Activated naive CD4-positive, alpha-beta T cell treated with anti-CD3 and anti-CD28 coated beads, Interleukin-2, amount 50 U/mL, for 16 hours (primary cell): Measurements from ENCODE around the gene GBA3.

ENCODE experiments used
- DNase-seq: peaks from one replicate; pipeline ENCODE4 v3.0.0-alpha.2; 2020

Gene GBA3

GRCh38 chr4:22692736-22693135 lies at the start of gene GBA3:
GBA3 (plus strand) TSS chr4:22692937.
- DNase-seq, result no peak

- DNase-seq, result no peak
Observed at GRCh38 chr4:22643952-22644351, 48.8 kb upstream of the GBA3 start.

DNA sequence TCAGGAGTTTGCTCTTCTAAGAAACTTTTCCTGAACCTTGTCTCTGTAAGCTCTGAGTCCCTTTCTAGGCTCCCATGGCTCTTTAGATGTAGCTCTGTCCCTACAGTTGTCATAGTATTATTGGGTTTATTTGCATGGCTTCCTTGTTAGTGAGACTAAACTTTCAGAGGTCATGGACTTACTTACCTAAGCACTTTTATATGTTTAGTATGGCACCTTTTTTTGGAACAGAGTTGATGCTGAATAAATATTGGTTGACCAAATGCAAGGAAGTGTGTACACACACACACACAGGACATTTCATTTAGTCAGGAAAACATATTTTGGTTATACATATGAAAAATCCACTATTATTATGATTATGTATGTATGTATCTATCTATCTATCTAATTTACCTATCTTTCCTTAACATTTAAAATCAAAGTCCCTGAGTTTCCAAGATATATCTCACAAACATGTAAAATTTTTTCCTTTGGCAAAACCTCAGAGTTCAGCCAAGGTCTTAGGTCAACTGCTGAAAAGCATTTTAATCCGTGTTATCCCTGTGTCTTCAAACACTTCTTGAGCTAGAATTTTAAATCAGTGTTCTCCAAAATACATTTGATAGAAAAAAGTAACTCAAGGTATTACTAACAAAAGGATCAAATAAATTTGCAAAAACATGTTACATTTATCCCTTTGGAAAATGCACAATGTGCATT lies 47.1 kb upstream of the GBA3 start:
- no peak for DNase-seq

- DNase-seq, result no peak
Observed at GRCh38 chr4:22648996-22649395, 43.7 kb upstream of the GBA3 start.

DNA sequence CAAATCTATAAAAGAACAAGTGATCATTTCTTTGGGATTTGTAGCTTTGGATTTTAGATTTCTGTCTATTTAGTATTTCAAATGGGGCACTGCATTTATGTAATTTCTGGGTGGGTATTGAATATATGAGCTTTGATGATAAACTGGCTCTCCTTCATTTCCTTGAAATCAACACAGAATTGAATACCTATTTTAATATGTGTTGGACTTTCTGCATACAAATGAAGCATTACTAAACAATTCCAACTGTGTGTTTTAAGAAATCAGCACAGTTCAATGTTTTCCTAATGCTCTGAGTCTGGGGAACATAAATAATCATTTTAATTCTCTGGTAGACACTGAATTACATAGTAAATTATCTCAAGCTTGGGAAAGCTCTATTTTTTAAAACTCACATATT lies 42.0 kb upstream of the GBA3 start:
- DNase-seq, result no peak

GRCh38 chr4:22653752-22654151 lies 39.0 kb upstream of the GBA3 start:
- no peak for DNase-seq

DNA sequence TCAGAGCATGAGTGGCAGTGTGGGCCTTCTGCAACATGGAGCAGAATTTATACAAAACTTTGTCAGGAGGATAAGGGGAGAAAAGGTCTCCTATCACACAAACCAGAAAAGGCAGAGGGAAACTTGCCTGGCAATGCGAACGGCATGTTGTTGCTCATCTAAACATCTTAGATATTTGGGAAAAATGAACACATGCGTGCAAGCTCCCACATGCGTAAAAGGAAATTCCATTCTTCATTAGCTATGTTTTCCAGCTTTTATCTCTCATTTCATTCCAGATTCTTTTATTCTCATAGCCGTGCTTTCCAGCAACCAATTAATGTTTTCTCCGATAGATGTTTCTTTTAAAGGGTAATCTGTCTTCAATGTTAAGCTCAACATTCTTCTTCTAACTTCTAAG lies 31.3 kb upstream of the GBA3 start:
- DNase-seq, result no peak

DNA sequence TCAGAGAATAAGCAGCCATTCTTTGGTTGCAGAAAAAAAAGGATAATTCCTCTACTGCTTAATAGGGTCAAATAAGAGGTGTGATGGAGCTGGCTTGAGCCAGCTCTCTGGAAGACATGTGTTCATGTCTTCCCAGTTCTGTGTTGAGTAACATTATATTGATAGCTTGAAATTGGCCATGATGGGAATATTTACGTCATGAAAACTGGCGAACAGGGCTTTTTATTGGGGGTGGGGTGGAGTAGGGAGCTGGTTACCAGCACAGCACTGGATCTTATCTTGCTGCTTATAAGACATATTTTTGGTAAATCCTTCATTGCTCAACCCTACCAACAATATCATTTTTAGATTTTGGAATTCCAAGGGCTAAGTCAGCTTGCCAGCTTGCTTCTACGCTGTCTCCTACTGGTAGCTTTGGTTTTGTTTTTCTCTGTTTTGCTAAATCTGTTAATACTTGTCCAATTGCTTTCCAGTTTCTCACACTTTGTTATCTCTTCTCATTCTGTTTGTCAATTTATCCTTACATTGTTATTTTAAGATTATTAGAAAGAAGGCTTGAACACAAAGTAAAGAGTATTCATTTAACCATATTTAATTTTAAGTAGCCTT lies 25.3 kb upstream of the GBA3 start:
- DNase-seq, result no peak

DNA sequence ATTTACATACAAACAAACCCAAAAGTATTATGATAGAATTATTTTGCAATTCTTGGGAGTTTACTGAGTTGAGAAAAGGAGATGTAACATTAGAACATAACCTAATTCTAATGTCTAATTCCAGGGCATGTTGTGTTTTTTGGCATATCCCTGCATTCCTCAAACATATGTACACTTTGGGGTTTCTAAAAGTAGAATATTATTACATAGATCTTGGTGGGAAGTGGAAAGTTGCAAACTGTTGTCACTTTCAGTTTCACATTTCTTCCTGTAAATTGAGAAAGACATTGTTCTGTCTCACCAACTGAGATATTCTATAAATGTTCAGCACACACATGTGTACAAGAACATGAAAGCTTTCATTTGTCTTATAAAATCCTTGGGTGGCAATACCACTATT lies 24.4 kb upstream of the GBA3 start:
- DNase-seq, result no peak

- no peak for DNase-seq
Observed at GRCh38 chr4:22668702-22669101, 24.0 kb upstream of the GBA3 start.

DNA sequence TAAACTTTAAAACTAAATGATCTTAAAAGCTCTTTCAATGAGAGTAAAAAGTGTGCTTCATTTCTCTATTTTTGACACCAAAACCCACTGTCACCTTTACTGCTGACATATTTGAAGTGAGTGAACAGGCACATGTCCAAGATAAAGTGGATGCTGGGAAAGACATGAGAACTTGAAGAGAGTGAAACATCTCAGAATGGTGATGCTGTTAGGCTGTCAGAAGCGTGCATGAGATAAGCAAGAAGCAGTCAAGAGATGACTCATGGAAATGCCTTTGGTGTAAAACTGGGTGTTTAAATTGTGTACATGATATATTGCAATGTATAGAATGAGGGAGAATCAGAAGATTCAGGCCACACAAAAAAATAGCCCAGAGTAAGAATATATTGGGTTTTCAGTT lies 21.8 kb upstream of the GBA3 start:
- no peak for DNase-seq

DNA sequence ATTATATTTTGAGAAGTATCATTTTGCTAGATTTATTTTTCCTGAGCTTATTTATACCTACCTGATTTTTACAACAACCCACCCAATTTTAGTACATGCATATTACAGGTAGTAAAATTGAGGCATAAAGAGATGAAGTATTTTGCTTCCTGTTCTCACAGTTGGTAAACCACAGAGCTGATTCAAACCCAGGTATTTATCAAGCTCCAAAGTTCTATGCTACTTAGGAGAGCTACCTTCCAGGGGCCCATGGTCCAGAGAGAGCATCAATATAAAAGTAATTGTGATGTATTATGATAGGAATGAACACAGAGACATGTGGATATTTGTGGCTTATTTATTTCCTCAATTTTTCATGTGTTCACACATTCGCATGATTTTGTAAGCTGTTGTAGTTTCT lies 20.2 kb upstream of the GBA3 start:
- no peak for DNase-seq

GRCh38 chr4:22672944-22673343 lies 19.8 kb upstream of the GBA3 start:
- no peak for DNase-seq

- no peak for DNase-seq
Observed at GRCh38 chr4:22674700-22675099, 18.0 kb upstream of the GBA3 start.

DNA sequence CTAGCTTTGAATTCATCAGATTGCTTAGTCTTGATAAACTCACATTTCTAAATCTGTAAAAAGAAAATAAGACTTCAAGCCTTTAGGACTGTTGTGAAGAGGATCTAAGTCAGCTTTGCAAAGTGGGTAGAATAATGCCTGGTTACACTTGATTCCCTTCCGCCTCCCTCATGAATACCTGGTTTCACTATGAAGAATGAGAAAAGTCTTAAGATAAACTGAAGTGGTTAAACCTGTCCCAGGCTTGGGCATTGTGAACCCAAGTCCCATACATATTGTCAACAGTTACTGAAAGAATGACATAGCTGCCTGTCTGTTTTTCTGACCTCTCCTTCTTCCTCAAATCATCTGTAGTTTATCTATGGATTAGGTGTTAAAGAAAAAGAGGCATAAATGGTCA lies 16.7 kb upstream of the GBA3 start:
- no peak for DNase-seq

GRCh38 chr4:22677780-22678179 lies 15.0 kb upstream of the GBA3 start:
- no peak for DNase-seq

DNA sequence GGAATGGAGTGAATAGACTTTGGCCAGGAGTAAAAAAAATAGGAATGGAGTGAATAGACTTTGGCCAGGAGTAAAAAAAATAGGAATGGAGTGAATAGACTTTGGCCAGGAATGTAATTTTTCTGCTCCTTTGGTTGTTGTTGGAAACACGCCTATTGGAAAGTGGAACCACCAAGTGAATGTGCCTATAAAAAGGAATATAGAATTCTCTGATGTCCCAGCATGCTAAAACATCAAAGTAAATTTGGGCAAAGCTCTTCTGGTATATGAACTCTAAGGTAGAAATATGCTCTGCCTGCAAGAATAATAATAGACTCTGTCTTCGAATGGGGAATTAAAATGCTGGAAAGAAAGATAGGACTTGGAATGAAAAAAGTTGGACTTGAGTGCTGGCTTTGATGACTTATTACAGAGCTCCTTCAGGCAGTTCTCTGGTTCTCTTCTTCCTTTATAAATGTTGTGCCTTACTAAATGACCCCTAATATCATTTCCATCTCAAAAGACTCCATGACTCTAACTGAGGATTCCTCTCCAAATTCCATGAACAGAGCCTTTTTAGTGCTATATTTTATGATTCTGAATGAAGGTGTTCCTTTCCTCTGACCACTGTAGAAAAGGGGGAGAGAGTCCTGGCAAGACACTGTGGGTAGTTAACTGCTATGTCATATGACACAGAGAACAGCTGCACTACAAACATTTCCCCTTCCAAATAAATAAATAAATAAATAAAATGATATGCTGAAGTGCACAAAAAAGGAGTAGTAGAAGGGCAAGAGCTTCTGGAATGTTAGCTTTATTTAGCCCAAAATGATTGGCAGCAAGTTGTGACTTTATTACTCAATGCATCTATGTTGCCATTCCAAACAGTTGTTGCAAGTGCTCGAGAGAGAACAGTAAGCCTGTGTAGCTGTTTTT lies 13.5 kb upstream of the GBA3 start:
- DNase-seq, result no peak

GRCh38 chr4:22680065-22680642 lies 12.6 kb upstream of the GBA3 start:
- DNase-seq, result no peak

DNA sequence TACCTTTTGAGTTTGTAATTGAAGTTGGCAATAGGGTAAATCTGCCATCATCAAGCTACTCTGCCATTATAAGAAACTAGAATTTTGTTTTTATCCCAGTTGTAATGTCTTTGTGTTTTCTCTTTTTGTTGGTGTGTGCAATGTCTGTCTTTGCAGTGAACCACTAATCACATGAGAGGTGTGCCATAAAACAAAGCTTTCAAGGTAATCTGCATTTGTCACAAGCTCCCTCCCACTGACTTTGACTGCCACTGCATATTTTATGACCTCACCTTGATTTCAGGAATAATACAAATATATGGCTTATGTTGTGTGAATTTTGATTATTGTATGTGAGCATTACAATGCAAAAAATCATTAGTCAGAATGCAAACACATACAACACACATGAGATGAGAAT lies 9.0 kb upstream of the GBA3 start:
- DNase-seq, result no peak

GRCh38 chr4:22686141-22686540 lies 6.6 kb upstream of the GBA3 start:
- DNase-seq, result no peak

GRCh38 chr4:22688236-22688635 lies 4.5 kb upstream of the GBA3 start:
- DNase-seq, result no peak

DNA sequence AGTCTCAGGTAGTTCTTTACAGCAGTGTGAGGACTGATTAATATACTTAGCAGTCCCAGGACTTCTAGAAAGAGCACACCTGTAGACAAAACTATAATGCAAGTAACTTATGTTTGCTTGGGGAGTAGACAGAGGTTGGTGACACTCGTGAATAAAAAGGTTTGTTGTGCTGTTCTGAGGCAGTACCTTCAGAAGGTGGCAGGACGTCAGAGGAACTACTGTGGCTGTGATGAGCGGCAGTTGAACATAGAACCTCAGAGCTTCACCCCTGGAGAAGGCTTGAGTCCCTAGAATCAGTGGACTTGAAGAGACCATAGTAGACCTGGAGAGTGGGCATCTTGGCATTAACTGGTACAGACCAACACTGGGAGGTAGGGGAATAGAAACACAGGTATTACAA lies 3.3 kb upstream of the GBA3 start:
- DNase-seq, result no peak

DNA sequence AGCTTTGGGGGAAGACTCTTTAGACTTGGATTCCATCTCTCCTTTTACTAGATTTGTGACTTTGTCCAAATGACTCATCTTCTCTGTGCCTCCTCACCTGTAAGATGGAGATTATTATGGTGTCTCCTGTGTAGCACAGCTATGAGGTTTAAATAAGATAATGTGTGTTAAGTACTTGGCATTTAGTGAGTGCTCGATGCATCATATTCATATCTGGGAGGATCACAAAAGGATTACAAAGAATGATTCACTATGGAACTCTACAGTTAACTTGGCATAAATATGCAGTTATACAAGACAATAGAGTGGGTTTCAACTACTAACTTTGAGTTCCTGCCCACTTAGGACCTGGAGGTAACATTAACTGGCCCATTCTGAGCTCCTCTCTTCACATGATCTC lies 2.3 kb downstream of the GBA3 start:
- no peak for DNase-seq

GRCh38 chr4:22695917-22696316 lies 3.2 kb downstream of the GBA3 start:
- no peak for DNase-seq
